IPS-NIHi7 (cell line): Measurements from ENCODE around the gene PNPLA2.

ENCODE experiments used
- DNase-seq: peaks from one replicate; pipeline ENCODE4 v3.0.0; 2012; ENCODE audit warnings: mixed read lengths; ENCODE audit errors: extremely low spot score

PNPLA2 gene

GRCh38 chr11:830295-831117 lies 11.8 kb downstream of the PNPLA2 start:
- DNase-seq = peak; percentile 83

- DNase-seq = no peak
Measured at GRCh38 chr11:831118-831864, 12.6 kb downstream of the PNPLA2 start.

- DNase-seq = no peak
Measured at GRCh38 chr11:831961-832528, 13.3 kb downstream of the PNPLA2 start.

GRCh38 chr11:832529-833113 lies 13.9 kb downstream of the PNPLA2 start, which contains the start of gene CD151:
Gene CD151, plus strand, starts transcription at chr11:832952. Its CDS starts 3,118 bp downstream, at chr11:836070.
- DNase-seq = peak; percentile 60

GRCh38 chr11:833114-833791 lies 14.5 kb downstream of the PNPLA2 start:
- DNase-seq = no peak

- no peak for DNase-seq
Measured at GRCh38 chr11:833849-834311, 15.2 kb downstream of the PNPLA2 start.

- no peak for DNase-seq
Measured at GRCh38 chr11:834371-835316, 15.9 kb downstream of the PNPLA2 start.

- no peak for DNase-seq
Measured at GRCh38 chr11:836274-836673, 17.6 kb downstream of the PNPLA2 start.

GRCh38 chr11:836700-837099 lies 18.0 kb downstream of the PNPLA2 start:
- DNase-seq = no peak

GRCh38 chr11:837189-837989 lies 18.7 kb downstream of the PNPLA2 start:
- DNase-seq = no peak

- DNase-seq = no peak
Measured at GRCh38 chr11:837990-838307, 19.2 kb downstream of the PNPLA2 start.

- DNase-seq = peak; percentile 58
Measured at GRCh38 chr11:838441-839279, 19.9 kb downstream of the PNPLA2 start.

GRCh38 chr11:839280-839623 lies 20.5 kb downstream of the PNPLA2 start:
- no peak for DNase-seq

- peak; percentile 31 for DNase-seq
Measured at GRCh38 chr11:839875-840617, 21.3 kb downstream of the PNPLA2 start.

GRCh38 chr11:841981-842369 lies 23.3 kb downstream of the PNPLA2 start:
- DNase-seq = no peak

- peak; percentile 74 for DNase-seq
Measured at GRCh38 chr11:842370-843002, 23.8 kb downstream of the PNPLA2 start, which contains the start of the genes POLR2L and TSPAN4. Gene POLR2L, minus strand, starts transcription at chr11:842529. Its CDS starts 21 bp downstream, at chr11:842508. Gene TSPAN4, plus strand, starts transcription at chr11:842852. Its CDS starts 7,453 bp downstream, at chr11:850305.

GRCh38 chr11:843086-843734 lies 24.5 kb downstream of the PNPLA2 start:
- DNase-seq = no peak
